Ovary (tissue), 9 donors: Measurements from ENCODE around the gene CASP10. TPM values are rescaled to one million over a fixed set of nuclear protein-coding genes. Genes with fewer than 3 reads are reported as not detected.
"Not testable (repeated sequence)": the region's sequence is repeated elsewhere in the genome, so short reads cannot be mapped to it uniquely, and the experiment has no call there.

Experiments
- DNase-seq, 5 donors: peaks; one replicate each; pipeline ENCODE4 v3.0.0-alpha.2; 2019 to 2020
- H3K27ac ChIP-seq, 2 donors: fragments of 200-600 bp; one replicate each; pipeline versions ENCODE4 v1.5.1 to v1.8.0; 2019 to 2022
- H3K27me3 ChIP-seq: fragments of 200-600 bp; one replicate; pipeline ENCODE4 v1.8.0; 2022
- H3K36me3 ChIP-seq: fragments of 200-600 bp; sonication (generic); one replicate; pipeline ENCODE4 v1.5.1; 2019
- H3K4me1 ChIP-seq: one replicate; pipeline ENCODE4 v1.8.1; 2013; ENCODE audit warnings: mild to moderate bottlenecking, moderate library complexity; ENCODE audit not compliant: insufficient read depth
- H3K4me3 ChIP-seq: fragments of 200-600 bp; sonication (generic); one replicate; pipeline ENCODE4 v1.5.1; 2017
- H3K9me3 ChIP-seq, 2 donors: fragments of 200-600 bp in 1 of 2; sonication (generic) in 1 of 2; one replicate each; pipeline versions ENCODE4 v1.5.1 to v1.8.1; 2013 to 2019; ENCODE audit warnings: mild to moderate bottlenecking in 1 of 2, moderate library complexity in 1 of 2
- CTCF ChIP-seq, 3 donors: fragments of 450-650 bp in 2 of 3; fragments of 200-600 bp in 1 of 3; IDR thresholded peaks; one replicate each; pipeline versions ENCODE4 v1.5.1 to v1.8.0; 2016 to 2022; ENCODE audit warnings: antibody characterized with exemption in 3 of 3, mild to moderate bottlenecking in 1 of 3
- EP300 ChIP-seq: sonication (generic); formaldehyde crosslinking; IDR thresholded peaks from one replicate; pipeline ENCODE4 v1.6.1; 2017; ENCODE audit warnings: antibody characterized with exemption
- POLR2A ChIP-seq: fragments of 450-650 bp; IDR thresholded peaks from one replicate; pipeline ENCODE4 v1.6.1; 2017; ENCODE audit warnings: antibody characterized with exemption, mild to moderate bottlenecking, moderate library complexity
- WGBS, 3 donors: extraction: QIAGEN DNeasy Blood & Tissue Kit in 1 of 3; methylation state at CpG; one replicate each; pipeline versions ENCODE4 v1.1.5 to v1.1.7; 2013 to 2017; 5-methylcytosine and 5-hydroxymethylcytosine counted together
- intact Hi-C, 4 donors: fragments of 100-400 bp; cut with DNase I; formaldehyde crosslinking; loops; one replicate each; pipeline versions ENCODE4 v1.11.0 to v1.15.1; 2022 to 2023
- polyA plus RNA-seq, 2 donors: library from polyadenylated mRNA; stranded (reverse); fragments of 200-250 nt in 1 of 2; fragments of 350-450 nt in 1 of 2; fragmentation: Illumina TruSeq in 1 of 2; extraction: RNeasy Lipid Tissue Mini Kit (QIAGEN cat#74804) in 1 of 2; gene quantifications; one replicate each; pipeline ENCODE4 v1.2.3, GENCODE V29; 2013 to 2014
- total RNA-seq, 7 donors: library from RNA; depleted of rRNA in 2 of 7; stranded (reverse); fragments of >200 nt in 2 of 7; fragmentation: NEBNext Ultra II Directional in 3 of 7; extraction: Animal tissue kit (Norgen Biotek cat#: 25700) in 3 of 7; gene quantifications; one replicate each; pipeline versions ENCODE4 v1.1.0 to v1.2.4, GENCODE V29; 2016 to 2023
- donor health status: DM: no; HTN: no; CAD: no; lungs with moderate emphysema.
- donor health status: DM: no; HTN: no; CAD: no.
- donor health status: Bipolar disorder and iron deficiency.
- donor health status: DM: yes; HTN: yes; CAD: no.
- donor health status: DM: no; HTN: no; CAD: no.
- donor health status: DM: yes; HTN: yes; CAD: no.

Gene CASP10
- total and polyA plus RNA-seq, 9 donors = 2.1 to 19.0 (median 3.8) TPM

GRCh38 chr2:201183365-201183727 is 405 bp downstream of the CASP10 start:
- H3K27me3 ChIP-seq = no peaks in the 10 kb centered on the region
- 24 to 34% (median 26%) methylated on average over 4 of the region's 4 CpGs for WGBS, 3 donors
- H3K4me3 ChIP-seq = peak overlapping the region; percentile 12
- H3K4me1 ChIP-seq = no peaks in the 10 kb centered on the region
- H3K36me3 ChIP-seq = no peaks in the 10 kb centered on the region
- no peak overlapping the region for H3K27ac ChIP-seq
- H3K9me3 ChIP-seq = no peaks in the 10 kb centered on the region
- TF ChIP-seq CTCF (IDR thresholded peaks at IDR 0.05) (no peak), POLR2A (no peak), EP300 (no peak)
- no peak for DNase-seq
- intact Hi-C loops = no loop called here

- H3K9me3 ChIP-seq, DNase-seq, H3K4me1 ChIP-seq, intact Hi-C loops, H3K27ac ChIP-seq, H3K36me3 ChIP-seq, H3K27me3 ChIP-seq: not testable (repeated sequence)
- peak overlapping the region; percentile 12 for H3K4me3 ChIP-seq
- WGBS, 3 donors = 77 to 86% (median 85%) methylated on average over 5 of the region's 5 CpGs
Observed at GRCh38 chr2:201183835-201184234, 894 bp downstream of the CASP10 start.

GRCh38 chr2:201184248-201184647 is 1.3 kb downstream of the CASP10 start:
- not testable (repeated sequence) for H3K27ac ChIP-seq

GRCh38 chr2:201185863-201186262 is 2.9 kb downstream of the CASP10 start:
- Histone ChIP-seq H3K4me1 (no peaks in the 10 kb centered on the region), H3K36me3 (no peaks in the 10 kb centered on the region), H3K4me3 (no peak overlapping the region), H3K9me3 (no peaks in the 10 kb centered on the region), H3K27me3 (no peaks in the 10 kb centered on the region), H3K27ac (no peak overlapping the region)
- no peak for DNase-seq
- intact Hi-C loops = no loop called here
- 77 to 93% (median 78%) methylated on average over 4 of the region's 4 CpGs for WGBS, 3 donors
- TF ChIP-seq EP300 (no peak), CTCF (IDR thresholded peaks at IDR 0.05) (no peak), POLR2A (no peak)

More at GRCh38 chr2:201184248-201184647, 1.3 kb downstream of the CASP10 start:
- H3K4me3 ChIP-seq, H3K9me3 ChIP-seq, DNase-seq, H3K36me3 ChIP-seq, H3K4me1 ChIP-seq, intact Hi-C loops, H3K27me3 ChIP-seq: not testable (repeated sequence)
- 81 to 88% (median 83%) methylated on average over 6 of the region's 6 CpGs for WGBS, 3 donors

- 89 to 95% (median 90%) methylated on average over 5 of the region's 5 CpGs for WGBS, 3 donors
- Histone ChIP-seq H3K4me3 (no peak overlapping the region), H3K4me1 (no peaks in the 10 kb centered on the region), H3K9me3 (no peaks in the 10 kb centered on the region), H3K27me3 (no peaks in the 10 kb centered on the region), H3K27ac (no peak overlapping the region), H3K36me3 (no peaks in the 10 kb centered on the region)
- intact Hi-C loops = no loop called here
- no peak for DNase-seq
- TF ChIP-seq POLR2A = no peak
- no peak for TF ChIP-seq CTCF (IDR thresholded peaks at IDR 0.05)
- TF ChIP-seq EP300 = no peak
Observed at GRCh38 chr2:201186982-201187381, 4.0 kb downstream of the CASP10 start.

GRCh38 chr2:201188449-201188848 is 5.5 kb downstream of the CASP10 start:
- no peaks in the 10 kb centered on the region for H3K36me3 ChIP-seq
- DNase-seq = no peak
- H3K27ac ChIP-seq = no peak overlapping the region
- no peaks in the 10 kb centered on the region for H3K4me1 ChIP-seq
- 92 to 94% (median 93%) methylated on average over 4 of the region's 4 CpGs for WGBS, 3 donors
- intact Hi-C loops = no loop called here
- no peaks in the 10 kb centered on the region for H3K9me3 ChIP-seq
- H3K4me3 ChIP-seq = no peak overlapping the region
- no peaks in the 10 kb centered on the region for H3K27me3 ChIP-seq
- no peak for TF ChIP-seq POLR2A
- TF ChIP-seq EP300 = no peak
- no peak for TF ChIP-seq CTCF (IDR thresholded peaks at IDR 0.05)
